Gastroesophageal sphincter (tissue), 4 donors: Measurements from ENCODE around the gene KRT17. TPM values are rescaled to one million over a fixed set of nuclear protein-coding genes. Genes with fewer than 3 reads are reported as not detected.
"Not testable (repeated sequence)": the region's sequence is repeated elsewhere in the genome, so short reads cannot be mapped to it uniquely, and the experiment has no call there.

Experiments
- ATAC-seq: fragments of 150-250 bp; one replicate; pipeline ENCODE4 v1.9.1; 2016; ENCODE audit warnings: mild to moderate bottlenecking, moderate library complexity
- H3K27ac ChIP-seq, 4 donors: fragments of 200-600 bp; sonication (generic) in 3 of 4; 1 replicate in 3 of 4; 2 replicates in 1 of 4; pipeline ENCODE4 v1.5.1; 2016 to 2019
- H3K27me3 ChIP-seq: fragments of 200-600 bp; sonication (generic); one replicate; pipeline ENCODE4 v1.5.1; 2019
- H3K36me3 ChIP-seq, 2 donors: fragments of 200-600 bp; sonication (generic); one replicate each; pipeline ENCODE4 v1.5.1; 2019; ENCODE audit warnings: control low read depth in 1 of 2
- H3K4me1 ChIP-seq, 3 donors: fragments of 200-600 bp; sonication (generic); 1 replicate in 2 of 3; 2 replicates in 1 of 3; pipeline ENCODE4 v1.5.1; 2016 to 2019; ENCODE audit warnings: control low read depth in 2 of 3
- H3K4me3 ChIP-seq, 2 donors: fragments of 200-600 bp; sonication (generic); one replicate each; pipeline ENCODE4 v1.5.1; 2019; ENCODE audit warnings: mild to moderate bottlenecking in 1 of 2, moderate library complexity in 1 of 2
- H3K9me3 ChIP-seq, 3 donors: fragments of 200-600 bp; sonication (generic); one replicate each; pipeline ENCODE4 v1.5.1; 2017 to 2019; ENCODE audit warnings: control low read depth in 2 of 3
- EP300 ChIP-seq: sonication (generic); formaldehyde crosslinking; IDR thresholded peaks from one replicate; pipeline ENCODE4 v1.6.1; 2017; ENCODE audit warnings: antibody characterized with exemption, mild to moderate bottlenecking
- POLR2A ChIP-seq, 2 donors: fragments of 450-650 bp; IDR thresholded peaks; one replicate each; pipeline ENCODE4 v1.6.1; 2017; ENCODE audit warnings: antibody characterized with exemption in 2 of 2, mild to moderate bottlenecking in 2 of 2, moderate library complexity in 1 of 2
- POLR2AphosphoS5 ChIP-seq: sonication (generic); formaldehyde crosslinking; IDR thresholded peaks from one replicate; pipeline ENCODE4 v1.6.1; 2017; ENCODE audit warnings: antibody characterized with exemption
- WGBS, 2 donors: methylation state at CpG; one replicate each; pipeline ENCODE4 v1.1.5; 2018; ENCODE audit warnings: low coverage in 1 of 2; 5-methylcytosine and 5-hydroxymethylcytosine counted together
- total RNA-seq, 4 donors: library from RNA; depleted of rRNA; stranded (reverse); fragments of >200 nt; gene quantifications; one replicate each; pipeline ENCODE4 v1.1.0, GENCODE V29; 2016
- TF ChIP-seq, protein P1 (sequence below), 4 experiments: fragments of 200-600 bp in 2 of 4; fragments of 450-650 bp in 2 of 4; sonication (generic) in 1 of 4; IDR thresholded peaks; one replicate each; pipeline ENCODE4 v1.5.1; 2017 to 2019; ENCODE audit warnings: antibody characterized with exemption in 4 of 4, mild to moderate bottlenecking in 2 of 4, moderate library complexity in 2 of 4

Gene KRT17
- total RNA-seq, 4 donors from 2014 or later = 7.0 to 18.5 (median 17.4) TPM; not detected in 1

DNA sequence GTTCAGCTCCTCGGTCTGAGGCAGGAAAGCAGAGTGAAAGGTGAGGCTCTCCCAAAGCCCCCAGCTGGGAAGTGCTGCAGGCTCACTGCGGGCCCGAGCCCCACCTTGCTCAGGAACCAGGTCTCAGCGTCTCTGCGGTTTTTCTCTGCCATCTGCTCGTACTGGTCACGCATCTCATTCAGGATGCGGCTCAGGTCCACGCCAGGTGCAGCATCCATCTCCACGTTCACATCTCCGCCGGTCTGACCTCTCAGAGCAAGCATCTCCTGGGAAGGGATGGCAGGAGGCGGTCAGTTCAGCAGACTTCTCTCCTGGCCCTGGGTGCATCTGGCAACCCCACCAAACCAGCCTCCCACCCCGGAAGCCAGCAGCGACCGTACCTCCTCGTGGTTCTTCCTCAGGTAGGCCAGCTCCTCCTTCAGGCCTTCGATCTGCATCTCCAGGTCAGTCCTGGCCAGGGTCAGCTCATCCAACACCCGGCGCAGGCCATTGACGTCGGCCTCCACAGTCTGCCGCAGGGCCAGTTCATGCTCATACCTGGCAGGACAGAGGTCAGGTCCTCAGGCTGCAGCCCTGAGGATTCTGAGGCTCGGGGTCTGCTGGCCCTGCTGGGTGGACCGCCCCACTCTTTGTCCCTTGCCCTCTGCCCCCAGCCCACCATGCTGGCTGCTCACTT lies 13.3 kb downstream of the KRT17 start:
- H3K27me3 ChIP-seq = peaks cover 52% of the 10 kb centered on the region
- no peaks in the 10 kb centered on the region for H3K36me3 ChIP-seq
- no peak overlapping the region for H3K4me3 ChIP-seq
- H3K4me1 ChIP-seq = no peaks in the 10 kb centered on the region
- no peak overlapping the region for H3K27ac ChIP-seq
- TF ChIP-seq, protein P1, sequence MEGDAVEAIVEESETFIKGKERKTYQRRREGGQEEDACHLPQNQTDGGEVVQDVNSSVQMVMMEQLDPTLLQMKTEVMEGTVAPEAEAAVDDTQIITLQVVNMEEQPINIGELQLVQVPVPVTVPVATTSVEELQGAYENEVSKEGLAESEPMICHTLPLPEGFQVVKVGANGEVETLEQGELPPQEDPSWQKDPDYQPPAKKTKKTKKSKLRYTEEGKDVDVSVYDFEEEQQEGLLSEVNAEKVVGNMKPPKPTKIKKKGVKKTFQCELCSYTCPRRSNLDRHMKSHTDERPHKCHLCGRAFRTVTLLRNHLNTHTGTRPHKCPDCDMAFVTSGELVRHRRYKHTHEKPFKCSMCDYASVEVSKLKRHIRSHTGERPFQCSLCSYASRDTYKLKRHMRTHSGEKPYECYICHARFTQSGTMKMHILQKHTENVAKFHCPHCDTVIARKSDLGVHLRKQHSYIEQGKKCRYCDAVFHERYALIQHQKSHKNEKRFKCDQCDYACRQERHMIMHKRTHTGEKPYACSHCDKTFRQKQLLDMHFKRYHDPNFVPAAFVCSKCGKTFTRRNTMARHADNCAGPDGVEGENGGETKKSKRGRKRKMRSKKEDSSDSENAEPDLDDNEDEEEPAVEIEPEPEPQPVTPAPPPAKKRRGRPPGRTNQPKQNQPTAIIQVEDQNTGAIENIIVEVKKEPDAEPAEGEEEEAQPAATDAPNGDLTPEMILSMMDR (IDR thresholded peaks at IDR 0.05) = no peak
- TF ChIP-seq POLR2A (IDR thresholded peaks at IDR 0.05) (no peak), EP300 (no peak), POLR2AphosphoS5 (no peak)
- no peak for ATAC-seq
- 90% methylated on average over 12 of the region's 25 CpGs; no CpG with 5 or more reads in 1 of the 2 donors for WGBS, 2 donors
- H3K9me3 ChIP-seq = peaks cover 0 to 18% (median 0%) of the 10 kb centered on the region in 3 donors

- Histone ChIP-seq H3K27me3 (peaks cover 44% of the 10 kb centered on the region), H3K9me3 (peaks cover 0 to 28% (median 0%) of the 10 kb centered on the region in 3 donors)
- ATAC-seq, H3K27ac ChIP-seq, H3K36me3 ChIP-seq, H3K4me3 ChIP-seq, H3K4me1 ChIP-seq: not testable (repeated sequence)
- WGBS, 2 donors = 14 to 42% methylated on average over 3 to 7 of the region's 10 CpGs
Observed at GRCh38 chr17:41610061-41610517, 14.3 kb downstream of the KRT17 start.

DNA sequence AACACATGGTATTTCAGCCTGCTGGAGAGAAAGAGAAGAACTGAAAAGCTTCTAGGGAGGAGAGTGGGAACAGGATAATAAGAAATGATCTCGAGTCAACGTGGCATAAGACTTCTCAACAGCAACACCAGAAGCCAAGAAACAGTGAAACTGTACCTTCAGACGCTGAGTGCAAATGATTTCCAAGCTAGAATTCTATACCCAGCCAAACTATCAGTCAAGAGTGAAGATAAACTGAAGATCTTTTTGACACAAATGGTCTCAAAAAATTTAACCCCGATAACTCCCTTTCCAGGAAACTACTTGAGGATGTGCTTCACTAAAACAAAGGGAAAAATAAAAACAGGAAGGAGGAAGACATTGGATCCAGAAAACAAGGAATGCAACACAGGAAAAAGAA lies 17.4 kb downstream of the KRT17 start:
- Histone ChIP-seq H3K9me3 (peaks cover 0 to 28% (median 0%) of the 10 kb centered on the region in 3 donors), H3K27me3 (peaks cover 27% of the 10 kb centered on the region)
- 72 to 100% methylated on average over 3 to 4 of the region's 4 CpGs for WGBS, 2 donors
- not testable (repeated sequence) for H3K4me3 ChIP-seq, H3K4me1 ChIP-seq, H3K36me3 ChIP-seq, H3K27ac ChIP-seq, ATAC-seq

DNA sequence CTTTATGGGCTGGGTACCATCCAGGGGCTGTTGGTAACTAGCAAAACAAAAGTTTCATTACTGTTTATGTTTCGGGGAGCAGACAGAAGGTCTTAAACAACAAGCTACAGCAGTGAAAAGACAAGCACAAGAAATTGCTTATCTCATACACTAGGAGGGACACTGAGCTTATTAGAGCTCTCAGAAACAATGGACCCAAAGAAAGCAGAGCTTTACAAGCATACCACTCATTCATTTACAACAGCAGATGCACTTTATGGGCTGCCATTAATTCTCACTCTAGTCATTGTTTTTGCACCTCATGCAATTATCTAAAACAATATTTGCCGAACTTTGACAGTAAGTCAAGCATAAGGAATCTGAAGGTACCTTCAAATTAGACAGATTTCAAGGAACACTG lies 21.9 kb downstream of the KRT17 start:
- H3K27ac ChIP-seq = no peak overlapping the region
- H3K4me3 ChIP-seq = no peak overlapping the region
- H3K4me1 ChIP-seq = no peaks in the 10 kb centered on the region
- H3K27me3 ChIP-seq = peaks cover 8% of the 10 kb centered on the region
- 78 to 79% methylated on average over 2 of the region's 2 CpGs for WGBS, 2 donors
- peaks cover 0 to 24% (median 0%) of the 10 kb centered on the region in 3 donors for H3K9me3 ChIP-seq
- TF ChIP-seq POLR2AphosphoS5 (no peak), POLR2A (IDR thresholded peaks at IDR 0.05) (no peak), EP300 (no peak)
- ATAC-seq = no peak
- H3K36me3 ChIP-seq = no peaks in the 10 kb centered on the region

DNA sequence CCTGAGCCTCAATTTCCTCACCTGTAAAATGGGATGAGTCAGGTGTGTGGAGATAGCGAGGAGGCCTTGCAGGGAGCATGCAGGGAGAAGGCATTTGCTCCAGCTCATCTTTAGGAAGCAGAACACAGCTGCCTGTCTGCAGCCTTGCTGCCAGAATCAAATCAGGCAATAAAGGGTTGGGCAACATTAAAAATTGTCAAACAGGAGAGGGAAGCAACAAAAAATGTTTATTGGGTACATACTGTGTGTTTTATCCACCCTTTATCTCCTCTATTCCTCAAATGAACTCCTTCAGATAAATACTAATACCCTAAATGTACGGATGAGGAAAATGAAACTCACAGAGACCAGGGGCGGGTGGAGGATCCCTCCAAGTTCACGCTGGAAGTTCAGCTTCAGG lies 24.1 kb downstream of the KRT17 start:
- TF ChIP-seq EP300 (no peak), POLR2AphosphoS5 (no peak), POLR2A (IDR thresholded peaks at IDR 0.05) (no peak)
- TF ChIP-seq, protein P1 (IDR thresholded peaks at IDR 0.05) = no peak
- Histone ChIP-seq H3K27ac (no peak overlapping the region), H3K27me3 (peaks cover 8% of the 10 kb centered on the region), H3K4me1 (no peaks in the 10 kb centered on the region), H3K36me3 (no peaks in the 10 kb centered on the region), H3K9me3 (peaks cover 0 to 2% (median 0%) of the 10 kb centered on the region in 3 donors), H3K4me3 (no peak overlapping the region)
- WGBS, 2 donors = 40 to 62% methylated on average over 3 of the region's 4 CpGs
- no peak for ATAC-seq

GRCh38 chr17:41599680-41600079 lies 24.7 kb downstream of the KRT17 start:
- no peak for TF ChIP-seq POLR2AphosphoS5
- no peak for TF ChIP-seq POLR2A (IDR thresholded peaks at IDR 0.05)
- TF ChIP-seq EP300 = no peak
- TF ChIP-seq, protein P1 (IDR thresholded peaks at IDR 0.05) = no peak
- Histone ChIP-seq H3K27me3 (peaks cover 8% of the 10 kb centered on the region), H3K27ac (no peak overlapping the region), H3K9me3 (no peaks in the 10 kb centered on the region), H3K4me1 (no peaks in the 10 kb centered on the region), H3K36me3 (no peaks in the 10 kb centered on the region), H3K4me3 (no peak overlapping the region)
- ATAC-seq = no peak
- WGBS, 2 donors = 60 to 80% methylated on average over 1 of the region's 1 CpG
